GM12872 (cell line): Measurements from ENCODE around the gene GIMAP6.

Experiments
- CTCF ChIP-seq: IDR thresholded peaks from 3 replicates; pipeline ENCODE4 v1.5.1; 2011; ENCODE audit warnings: low read depth, mild to moderate bottlenecking, low read length, moderate library complexity; ENCODE audit not compliant: insufficient read depth

GIMAP6 gene

GRCh38 chr7:150631866-150632864, at the start of gene GIMAP6:
TSS of gene GIMAP6 (minus strand) at chr7:150632385. CDS start at chr7:150630142, 2,243 bp downstream.
- TF ChIP-seq CTCF = no peak

- no peak for TF ChIP-seq CTCF
These were observed 43.5 kb upstream of the GIMAP6 start for GRCh38 chr7:150675714-150676113.

GRCh38 chr7:150668977-150669376, 36.8 kb upstream of the GIMAP6 start:
- TF ChIP-seq CTCF = no peak

- TF ChIP-seq CTCF = no peak
These were observed 36.3 kb upstream of the GIMAP6 start for GRCh38 chr7:150668472-150668911.

- TF ChIP-seq CTCF = no peak
These were observed 34.2 kb upstream of the GIMAP6 start for GRCh38 chr7:150666412-150666811.

- no peak for TF ChIP-seq CTCF
These were observed 33.7 kb upstream of the GIMAP6 start for GRCh38 chr7:150665896-150666295.

GRCh38 chr7:150665089-150665748, 33.0 kb upstream of the GIMAP6 start:
- no peak for TF ChIP-seq CTCF
